ENCODE data around the gene AP1M1.

DNA sequence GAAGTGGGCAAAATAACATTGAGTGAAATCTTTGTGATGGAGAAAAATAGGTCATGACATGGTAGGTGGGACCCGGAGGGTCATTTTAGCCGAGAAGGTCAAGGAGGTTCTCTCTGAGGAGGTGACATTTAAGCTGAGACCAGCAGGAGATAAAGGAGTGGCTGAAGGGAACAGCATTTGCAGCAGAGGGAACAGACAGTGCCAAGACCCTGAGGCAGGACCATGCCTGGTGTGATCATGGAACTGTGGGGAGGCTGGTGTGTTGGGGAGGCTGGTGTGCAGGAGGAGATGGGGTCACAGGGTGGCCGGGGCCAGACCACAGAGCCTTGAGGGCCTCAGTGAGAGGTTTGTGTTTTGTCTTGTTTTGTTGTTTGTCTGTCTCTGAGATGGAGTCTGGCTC is 67.5 kb downstream of the AP1M1 start:
- TF ChIP-seq, protein P1, sequence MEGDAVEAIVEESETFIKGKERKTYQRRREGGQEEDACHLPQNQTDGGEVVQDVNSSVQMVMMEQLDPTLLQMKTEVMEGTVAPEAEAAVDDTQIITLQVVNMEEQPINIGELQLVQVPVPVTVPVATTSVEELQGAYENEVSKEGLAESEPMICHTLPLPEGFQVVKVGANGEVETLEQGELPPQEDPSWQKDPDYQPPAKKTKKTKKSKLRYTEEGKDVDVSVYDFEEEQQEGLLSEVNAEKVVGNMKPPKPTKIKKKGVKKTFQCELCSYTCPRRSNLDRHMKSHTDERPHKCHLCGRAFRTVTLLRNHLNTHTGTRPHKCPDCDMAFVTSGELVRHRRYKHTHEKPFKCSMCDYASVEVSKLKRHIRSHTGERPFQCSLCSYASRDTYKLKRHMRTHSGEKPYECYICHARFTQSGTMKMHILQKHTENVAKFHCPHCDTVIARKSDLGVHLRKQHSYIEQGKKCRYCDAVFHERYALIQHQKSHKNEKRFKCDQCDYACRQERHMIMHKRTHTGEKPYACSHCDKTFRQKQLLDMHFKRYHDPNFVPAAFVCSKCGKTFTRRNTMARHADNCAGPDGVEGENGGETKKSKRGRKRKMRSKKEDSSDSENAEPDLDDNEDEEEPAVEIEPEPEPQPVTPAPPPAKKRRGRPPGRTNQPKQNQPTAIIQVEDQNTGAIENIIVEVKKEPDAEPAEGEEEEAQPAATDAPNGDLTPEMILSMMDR (conservative IDR thresholded peaks at IDR 0.05), result no peak
- TF ChIP-seq EZH2 (IDR thresholded peaks at IDR 0.05; ENCODE audit: low read depth), result no peak

Data from PC-9 (cell line).